GM20431 (cell line): ENCODE measurements around the gene SAFB.
"Not testable (repeated sequence)": the region's sequence is repeated elsewhere in the genome, so short reads cannot be mapped to it uniquely, and the experiment has no call there.

Experiments used
- in situ Hi-C: fragments of 300-500 bp; cut with MseI, MboI; formaldehyde crosslinking; loops from one replicate; pipeline ENCODE4 v1.15.0; 2020; ENCODE audit warnings: low sequenced_read_pairs; ENCODE audit not compliant: unreplicated experiment

The SAFB gene

DNA sequence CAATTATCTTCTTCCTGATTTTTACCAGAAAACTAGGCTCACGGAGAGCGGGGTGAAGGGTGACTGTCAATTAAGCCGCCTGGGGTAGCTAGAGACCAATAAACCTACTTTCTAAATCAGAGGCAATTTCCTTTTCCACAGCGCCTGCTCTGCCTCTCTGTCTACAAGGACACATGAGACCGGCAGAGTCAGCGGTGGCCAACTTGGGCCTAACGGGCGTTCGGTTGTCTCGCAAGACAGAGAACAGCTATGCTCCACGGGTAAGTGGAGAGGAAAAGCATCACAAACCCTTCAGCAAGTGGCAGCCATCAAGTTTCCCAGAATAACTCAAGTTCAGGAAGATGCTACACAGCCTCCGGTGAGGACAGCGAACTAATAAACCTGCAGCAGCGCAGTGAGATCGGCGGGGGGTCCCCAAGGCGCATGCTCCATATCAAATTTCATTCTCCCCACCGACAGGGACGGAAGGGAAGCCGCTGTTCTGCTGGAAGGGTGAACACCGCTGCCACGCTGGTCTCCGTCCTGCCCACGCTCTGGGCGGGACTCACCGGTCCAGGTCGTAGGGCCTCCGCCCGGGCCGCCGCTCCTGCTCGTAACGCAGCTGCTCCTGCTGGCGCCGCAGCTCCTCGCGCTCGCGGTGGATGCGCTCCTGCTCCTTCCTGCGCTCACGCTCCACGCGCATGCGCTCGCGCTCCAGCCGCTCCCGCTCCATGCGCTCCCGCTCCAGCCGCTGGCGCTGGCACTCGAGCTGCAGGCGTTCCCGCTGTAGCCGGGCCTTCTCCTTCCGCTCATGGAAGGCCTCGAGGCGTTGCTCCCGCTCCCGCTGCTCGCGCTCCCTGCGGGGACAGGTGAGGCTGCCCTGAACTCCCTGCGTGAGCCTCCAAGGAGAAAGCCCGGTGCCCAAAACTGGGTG lies 29.3 kb upstream of the SAFB start:
- in situ Hi-C loops = no loop called here

DNA sequence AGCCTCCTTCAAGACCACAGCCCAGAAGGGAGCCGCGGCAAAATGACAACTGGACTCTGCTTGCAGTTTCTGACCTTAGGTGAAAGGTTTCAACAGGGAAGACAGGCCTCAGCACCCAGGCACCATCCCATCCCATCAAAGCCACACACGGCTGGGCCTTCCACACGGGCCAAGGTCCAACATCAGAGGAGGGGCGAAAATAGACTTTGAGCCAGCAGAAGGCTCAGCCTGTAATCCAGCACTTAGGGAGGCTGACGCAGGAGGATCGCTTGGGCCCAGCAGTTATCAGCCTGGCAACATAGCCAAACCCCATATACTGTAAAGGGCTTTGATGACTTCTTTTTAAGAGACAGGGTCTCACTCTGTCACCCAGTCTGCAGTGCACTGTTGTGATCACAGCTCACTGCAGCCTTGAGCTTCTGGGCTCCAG lies 28.3 kb upstream of the SAFB start:
- in situ Hi-C loops = no loop called here

DNA sequence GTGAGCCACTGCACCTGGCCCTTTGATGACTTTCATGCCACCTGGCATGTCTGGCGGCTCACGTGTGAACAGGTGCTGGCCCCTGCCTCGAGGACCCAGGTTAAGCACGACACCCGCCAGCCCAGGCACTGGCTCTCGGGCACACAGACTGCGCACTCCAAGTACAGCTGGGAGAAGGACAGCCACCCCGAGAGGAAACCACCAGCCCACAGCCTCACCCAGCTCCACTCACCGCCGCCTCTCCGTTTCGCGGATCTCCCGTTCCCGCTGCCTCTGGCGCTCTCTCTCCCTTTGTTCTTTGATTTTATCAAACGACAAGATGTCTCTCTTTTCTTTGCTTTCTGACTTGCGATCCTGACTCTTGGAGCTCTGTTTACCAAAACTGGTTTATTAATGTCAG lies 27.8 kb upstream of the SAFB start:
- in situ Hi-C loops = no loop called here

DNA sequence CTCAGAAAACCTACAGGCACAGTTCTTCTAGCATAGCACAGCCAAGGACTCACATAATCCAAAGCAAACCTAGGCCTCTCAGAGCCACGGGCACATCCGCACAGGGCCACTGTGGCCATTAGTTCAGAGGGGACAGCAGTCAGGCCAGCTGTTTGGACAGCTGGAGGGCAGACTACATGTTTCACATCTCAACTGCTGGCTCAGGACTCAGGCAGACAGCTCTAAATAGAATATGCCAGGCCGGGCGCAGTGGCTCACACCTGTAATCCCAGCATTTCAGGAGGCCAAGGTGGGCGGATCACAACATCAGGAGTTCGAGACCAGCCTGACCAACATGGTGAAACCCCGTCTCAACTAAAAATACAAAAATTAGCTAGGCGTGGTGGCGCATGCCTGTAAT lies 27.1 kb upstream of the SAFB start:
- in situ Hi-C loops = no loop called here

DNA sequence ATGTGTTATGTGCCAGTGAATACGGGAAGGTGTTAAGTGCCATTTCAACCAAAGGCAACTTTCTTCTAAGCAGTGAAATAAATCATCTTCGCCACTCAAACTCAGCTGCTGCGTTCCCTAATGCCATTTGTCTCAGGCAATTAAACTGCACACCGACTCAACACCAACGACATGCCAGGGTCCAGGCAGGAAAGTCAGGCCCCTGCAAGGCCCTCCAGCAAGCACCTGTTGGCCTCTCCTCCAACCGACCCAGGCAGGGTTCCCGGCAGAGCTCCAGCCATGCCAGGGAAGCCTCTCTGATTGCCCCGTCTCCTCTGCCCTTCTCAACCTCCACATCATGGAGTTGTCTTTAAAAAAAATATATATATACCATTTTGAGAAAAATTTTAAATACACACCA lies 22.1 kb upstream of the SAFB start:
- in situ Hi-C loops = no loop called here

DNA sequence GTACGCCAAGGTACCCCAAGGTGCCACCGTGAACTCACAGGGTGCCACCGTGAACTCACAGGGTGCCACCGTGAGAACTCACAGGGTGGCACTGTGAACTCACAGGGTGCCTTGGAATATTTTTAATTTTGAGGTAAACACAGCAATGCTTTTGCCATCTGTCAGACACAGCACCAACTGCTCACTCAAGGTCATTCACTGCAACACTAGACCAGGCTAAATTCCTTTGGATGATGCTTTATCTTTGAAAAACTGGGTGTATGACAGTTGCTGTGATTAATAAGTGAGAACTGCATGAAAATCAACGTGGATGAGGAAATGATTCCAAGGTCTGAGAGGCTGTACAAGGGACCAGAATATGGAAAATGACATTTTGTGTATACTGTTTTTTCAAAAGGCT lies 19.3 kb upstream of the SAFB start:
- in situ Hi-C loops = no loop called here

DNA sequence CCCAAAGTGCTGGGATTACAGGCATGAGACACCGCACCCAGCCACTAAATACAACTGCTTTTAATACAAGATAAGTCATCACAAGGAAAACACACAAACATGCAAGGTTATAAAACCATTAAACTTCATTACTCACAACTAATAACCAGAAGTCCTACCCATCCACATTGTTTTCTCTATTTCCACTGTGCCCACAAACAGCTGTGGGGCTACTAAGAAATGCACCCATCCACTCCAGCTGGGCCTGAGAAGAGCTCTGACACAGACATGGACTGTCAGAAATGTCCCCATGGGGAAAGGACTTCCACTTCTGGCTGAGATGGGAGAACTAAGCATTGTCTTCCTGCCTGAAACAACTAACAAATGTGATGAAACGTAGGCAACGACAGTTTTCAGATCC lies 17.5 kb upstream of the SAFB start:
- in situ Hi-C loops = no loop called here

DNA sequence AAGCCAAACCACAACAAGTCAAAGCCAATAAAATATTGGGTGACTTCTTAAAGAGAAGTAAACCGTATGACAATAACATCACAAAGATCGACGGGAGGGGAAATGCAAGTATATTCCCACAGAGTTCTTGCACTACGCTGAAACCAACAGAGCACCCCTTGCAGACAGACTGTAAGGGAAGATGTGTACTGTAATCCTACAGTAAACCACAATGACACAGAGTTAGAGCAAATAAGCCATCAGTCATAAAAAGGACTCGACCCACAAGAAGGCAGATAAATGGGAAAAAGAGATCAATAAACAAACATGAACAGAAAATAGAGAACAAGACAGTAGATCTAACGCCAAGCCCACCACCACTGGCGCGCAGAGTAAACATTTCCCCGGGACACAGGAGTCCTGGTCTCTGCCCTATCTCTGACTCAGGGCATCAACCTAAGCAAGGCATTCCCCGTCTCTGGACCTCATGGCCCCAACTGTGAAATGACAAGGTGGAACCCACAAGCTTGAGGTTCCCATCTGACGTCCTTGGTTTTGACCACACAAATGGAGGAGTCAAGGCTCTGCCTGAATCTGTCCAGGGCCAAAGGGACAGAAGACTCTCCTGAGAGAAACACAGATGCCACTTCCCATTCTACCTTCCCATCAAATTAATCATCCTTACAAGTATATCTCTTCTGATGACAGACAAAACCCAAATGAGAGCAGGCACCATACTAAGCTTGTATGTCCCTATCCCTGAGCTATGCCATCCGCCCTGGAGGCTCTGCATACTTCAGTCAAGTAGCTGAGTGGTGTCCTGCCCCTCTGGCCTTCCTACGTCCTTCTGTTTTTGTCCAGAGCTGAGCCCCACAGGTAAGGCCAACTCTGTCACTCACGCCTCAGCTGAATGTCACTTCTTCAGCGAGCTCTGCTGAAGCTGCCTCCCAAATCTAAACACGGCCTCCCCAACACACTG lies 15.3 kb upstream of the SAFB start:
- in situ Hi-C loops = no loop called here

DNA sequence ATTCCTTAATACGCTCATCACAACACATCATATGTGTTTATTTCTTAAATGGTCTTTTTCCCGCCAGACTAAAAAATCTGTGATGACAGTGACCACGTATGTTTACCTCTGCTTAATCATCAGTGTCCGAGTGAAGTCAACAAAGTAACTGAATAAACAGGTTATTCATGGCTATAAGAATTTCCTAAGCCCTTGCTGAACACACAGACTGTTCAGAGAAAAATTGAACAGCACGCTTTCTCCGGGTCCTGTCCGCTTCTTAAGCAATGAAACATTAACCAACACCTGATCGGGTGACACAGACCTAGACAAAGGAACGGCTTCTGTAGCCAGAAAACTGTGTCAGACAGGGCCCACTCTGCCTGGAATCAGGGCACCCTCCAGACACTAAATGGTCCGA lies 14.6 kb upstream of the SAFB start:
- in situ Hi-C loops = no loop called here

DNA sequence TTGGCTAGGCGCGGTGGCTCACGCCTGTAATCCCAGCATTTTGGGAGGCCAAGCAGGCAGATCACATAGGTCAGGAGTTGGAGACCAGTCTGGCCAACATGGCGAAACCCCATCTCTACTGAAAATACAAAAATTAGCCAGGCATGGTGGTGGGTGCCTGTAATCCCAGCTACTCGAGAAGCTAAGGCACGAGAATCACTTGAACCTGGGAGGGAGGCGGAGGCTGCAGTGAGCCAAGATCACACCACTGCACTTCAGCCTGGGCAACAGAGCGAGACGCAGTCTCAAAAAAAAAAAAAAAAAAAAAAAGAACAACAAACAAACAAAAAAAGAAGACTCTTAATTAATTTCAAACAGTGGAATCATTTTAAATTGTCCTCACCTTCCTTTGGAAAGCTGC lies 14.1 kb upstream of the SAFB start:
- in situ Hi-C loops = not testable (repeated sequence)

DNA sequence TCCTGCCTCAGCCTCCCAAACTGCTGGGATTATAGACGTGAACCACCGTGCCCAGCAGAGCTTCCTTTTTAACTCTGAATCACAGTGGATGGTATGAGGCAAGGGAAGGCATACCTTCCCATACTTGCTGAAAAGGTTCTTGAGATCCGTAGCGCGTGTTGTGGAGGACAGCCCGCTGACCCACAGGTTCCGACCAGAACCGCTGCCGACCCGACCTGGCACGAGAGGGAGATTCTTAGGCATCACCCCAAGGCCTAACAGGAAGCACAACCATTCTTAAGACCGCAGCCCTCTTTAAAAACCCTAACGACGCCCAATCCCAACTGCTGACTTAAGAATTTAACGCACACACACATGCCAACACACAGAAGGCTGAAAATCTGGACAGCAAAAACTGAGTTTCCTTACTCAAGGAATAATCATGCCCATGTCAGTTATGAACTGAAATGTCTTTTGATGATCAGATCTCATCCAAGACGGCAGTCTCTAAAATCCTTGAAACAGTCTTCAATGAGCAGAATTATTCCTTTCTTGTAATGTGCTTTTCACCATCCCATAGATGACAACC lies 12.9 kb upstream of the SAFB start:
- in situ Hi-C loops = no loop called here

DNA sequence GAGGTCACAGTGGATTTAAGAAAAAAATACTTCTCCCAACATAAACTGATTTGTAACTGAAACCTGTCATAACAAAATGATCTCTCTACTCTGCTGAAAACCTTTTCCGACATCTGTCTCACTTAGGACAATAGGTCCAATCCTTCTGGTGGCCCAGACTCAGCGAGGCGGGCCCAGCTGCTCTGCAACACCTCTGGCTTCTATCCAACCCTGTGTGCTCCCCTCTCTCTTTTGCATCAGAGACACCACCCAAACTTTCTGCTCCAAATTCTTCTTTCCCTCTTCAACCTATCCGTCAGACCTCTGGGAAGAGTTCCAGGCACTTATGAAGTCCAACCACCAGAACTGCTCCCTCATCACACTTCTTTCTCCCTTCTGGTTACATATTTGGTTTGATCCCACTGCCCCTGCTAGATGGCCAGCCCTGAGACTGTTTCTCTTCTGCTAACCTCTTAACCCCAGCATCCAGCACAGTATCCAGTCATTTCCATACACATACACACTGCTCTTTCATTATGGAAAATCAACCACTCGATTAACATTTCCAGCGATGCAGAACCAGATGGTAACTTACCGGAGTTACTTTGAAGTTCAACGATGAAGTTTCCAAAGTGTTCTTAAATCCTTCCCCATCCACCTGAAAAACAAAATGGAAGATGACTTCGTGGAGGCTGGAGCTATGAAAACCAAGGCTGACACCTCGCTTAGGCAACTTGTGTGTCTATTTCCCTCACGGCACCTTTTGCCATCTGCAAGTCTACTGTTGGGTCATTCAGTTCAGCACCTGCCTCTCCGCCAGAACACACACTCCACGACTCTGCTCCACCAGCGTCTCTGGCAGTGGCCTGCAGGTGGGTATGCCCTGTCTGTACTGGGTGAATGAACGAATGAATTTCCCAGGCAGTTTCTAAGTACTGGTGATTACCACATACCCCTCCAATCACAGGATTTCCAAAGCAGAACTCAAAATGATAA lies 9.7 kb upstream of the SAFB start:
- in situ Hi-C loops = no loop called here

DNA sequence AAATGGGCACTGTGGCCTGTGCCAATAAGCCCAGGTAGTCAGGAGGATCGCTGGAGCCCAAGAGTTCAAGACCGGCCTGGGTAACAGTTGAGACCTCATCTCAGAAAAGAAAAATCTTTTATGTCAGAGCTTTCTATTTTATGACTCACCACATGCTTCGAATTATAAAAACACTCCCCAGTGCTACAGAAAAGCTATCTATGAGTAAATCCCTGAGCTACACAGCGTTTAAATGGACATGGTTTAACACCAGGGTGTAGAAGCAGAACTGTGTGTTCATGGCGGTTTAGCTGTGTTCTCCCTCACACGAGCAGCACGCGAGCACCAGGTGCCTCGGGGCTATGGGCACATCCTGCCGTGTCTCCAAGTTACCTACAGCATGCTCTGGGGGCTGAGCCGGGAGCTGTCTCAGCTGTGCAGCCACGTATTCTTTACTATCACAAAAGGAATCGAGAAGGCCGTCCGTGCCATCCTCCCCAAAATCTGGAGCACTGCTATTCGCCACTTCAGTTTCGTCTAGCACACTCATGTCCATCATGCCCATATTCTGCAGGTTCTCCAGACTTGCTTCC lies 7.0 kb upstream of the SAFB start:
- in situ Hi-C loops = no loop called here

DNA sequence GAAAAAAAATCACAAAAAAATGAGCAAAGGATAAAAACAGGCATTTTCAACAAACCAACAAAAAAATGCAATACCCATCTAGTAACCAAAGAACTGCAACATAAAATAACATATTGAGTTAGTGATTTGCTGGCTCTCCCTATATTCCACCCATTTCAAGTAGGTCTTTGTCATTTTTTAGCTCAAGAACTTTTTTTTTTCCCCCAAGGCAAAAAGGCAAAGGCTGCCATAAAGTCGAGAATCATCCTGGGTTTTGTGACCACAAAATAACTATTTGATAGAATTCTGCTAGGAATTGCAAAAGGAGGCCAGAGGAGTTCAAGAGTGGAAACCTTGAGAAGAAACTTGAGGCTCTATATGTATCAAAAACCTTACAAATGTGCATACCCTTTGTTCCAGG lies 5.8 kb upstream of the SAFB start:
- in situ Hi-C loops = no loop called here

DNA sequence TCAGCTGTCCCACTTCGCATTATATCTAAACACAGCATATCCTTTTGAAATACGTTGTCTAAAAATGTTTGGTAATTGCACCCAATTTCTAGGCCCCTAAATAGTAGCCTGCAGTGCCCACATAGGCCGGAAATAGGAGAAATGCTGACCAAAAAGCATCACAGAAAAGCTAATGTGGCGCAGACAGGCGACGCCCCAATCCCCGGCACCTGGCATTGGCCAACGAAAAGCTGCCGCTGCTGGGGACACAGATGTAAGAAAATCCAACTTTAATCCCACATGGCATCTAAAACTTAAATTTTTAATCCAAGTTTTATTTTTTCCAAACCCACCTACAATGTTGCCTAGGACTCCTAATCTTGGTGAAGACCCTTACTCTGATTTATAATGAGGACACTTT lies 4.3 kb upstream of the SAFB start:
- in situ Hi-C loops = no loop called here

DNA sequence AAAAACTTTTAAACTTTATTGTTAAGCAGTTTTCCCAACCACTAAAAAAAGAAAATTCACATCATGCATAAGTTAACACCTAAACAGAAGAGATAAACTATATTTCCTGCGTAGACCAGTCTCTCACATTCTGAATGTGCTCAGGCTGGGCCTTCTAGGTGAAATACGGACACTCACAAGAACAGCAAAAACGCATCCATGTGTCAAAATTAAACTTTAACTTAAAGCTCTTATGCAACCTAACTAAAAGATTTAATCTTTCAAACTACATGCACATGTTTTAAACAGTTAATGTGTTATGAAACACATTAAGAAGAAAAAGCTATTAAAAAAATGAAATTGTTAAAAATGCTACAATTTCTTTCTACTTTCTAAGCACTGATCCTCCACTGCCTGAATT lies 2.9 kb upstream of the SAFB start:
- in situ Hi-C loops = no loop called here

DNA sequence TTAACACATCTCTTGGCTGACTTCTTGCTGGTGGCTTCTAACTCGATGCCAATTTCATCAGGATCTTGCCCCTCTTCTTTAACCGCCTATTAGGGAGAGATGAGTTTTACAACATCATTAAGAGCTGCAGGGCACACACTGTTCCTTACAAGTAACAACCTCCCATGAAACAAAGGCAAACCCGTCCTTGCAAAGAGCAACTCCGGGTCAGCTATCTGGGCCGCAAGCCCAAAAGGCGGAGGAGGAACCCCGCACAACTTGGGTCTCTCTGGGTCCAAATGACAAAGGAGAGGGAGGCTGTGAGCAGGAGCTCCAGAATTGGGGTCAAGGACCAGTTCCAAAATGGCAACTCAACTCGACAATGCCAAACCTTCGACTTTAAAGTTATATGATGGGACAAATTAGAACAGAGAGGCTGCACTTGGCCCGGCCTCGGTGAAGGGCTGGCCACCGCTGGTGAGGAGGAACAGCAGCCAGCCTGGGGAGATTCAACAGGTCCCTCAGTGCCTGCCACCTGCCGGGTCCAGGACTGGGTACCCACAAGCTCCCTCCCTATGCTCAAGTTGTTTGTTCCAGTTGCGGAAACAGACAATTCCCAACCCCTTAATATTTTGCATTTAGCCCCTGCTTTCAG lies 1.5 kb upstream of the SAFB start:
- in situ Hi-C loops = no loop called here

DNA sequence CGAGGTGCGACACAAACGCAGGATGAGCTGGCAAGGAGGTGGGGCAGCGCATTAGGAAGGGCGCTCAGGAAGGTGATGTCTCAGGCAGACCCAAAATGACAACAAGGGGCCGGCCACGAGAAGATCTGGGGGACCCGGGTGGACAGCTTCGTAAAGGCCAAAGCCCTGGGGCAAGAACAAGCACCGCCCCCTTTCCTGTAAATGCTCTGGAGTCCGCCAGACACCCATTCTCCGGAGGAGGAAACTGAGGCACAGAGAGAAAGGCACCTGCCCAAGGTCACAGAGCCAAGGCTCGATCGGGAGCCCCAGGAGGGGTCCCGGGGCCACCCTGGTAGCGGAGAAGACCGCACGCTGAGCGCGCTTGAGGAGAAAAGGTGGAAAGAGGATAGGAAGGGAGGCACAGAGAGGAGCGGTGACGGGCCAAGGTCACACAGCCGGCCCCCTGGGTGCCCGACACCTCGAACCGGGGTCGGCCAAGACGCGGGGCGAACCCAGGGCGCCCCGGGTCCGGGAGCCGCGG lies 878 bp upstream of the SAFB start:
- in situ Hi-C loops = no loop called here
